Esophagus squamous epithelium (tissue), 4 donors: Measurements from ENCODE around the gene ZCCHC7.

Experiments used
- POLR2A ChIP-seq, 4 donors: fragments of 450-650 bp; IDR thresholded peaks; one replicate each; pipeline ENCODE4 v1.6.1; 2017; ENCODE audit warnings: antibody characterized with exemption in 4 of 4, mild to moderate bottlenecking in 4 of 4, moderate library complexity in 3 of 4
- TF ChIP-seq, protein P1 (sequence below), 6 experiments: fragments of 450-650 bp in 4 of 6; fragments of 200-600 bp in 2 of 6; sonication (generic) in 2 of 6; IDR thresholded peaks; one replicate each; pipeline ENCODE4 v1.5.1; 2016 to 2019; ENCODE audit warnings: antibody characterized with exemption in 6 of 6, mild to moderate bottlenecking in 4 of 6, moderate library complexity in 4 of 6

DNA sequence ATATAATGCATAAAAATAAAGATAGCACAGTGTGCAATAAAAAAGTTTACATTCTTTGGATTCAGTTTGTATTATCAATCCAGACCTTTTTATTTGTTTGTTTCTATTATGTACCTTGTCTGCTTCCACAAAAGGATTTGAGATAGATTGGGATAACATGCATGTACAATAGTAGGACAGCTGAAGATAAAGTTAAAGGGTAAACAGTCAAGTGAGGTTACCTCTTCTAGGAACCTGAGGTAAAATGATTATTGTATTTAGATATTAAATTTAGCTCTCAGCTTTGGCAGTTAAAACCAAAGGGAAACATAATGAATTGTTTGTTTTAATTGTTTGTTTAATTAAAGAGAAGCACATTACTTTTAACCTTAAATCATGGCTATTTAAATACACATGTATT is 81.7 kb downstream of the ZCCHC7 start:
- TF ChIP-seq POLR2A (IDR thresholded peaks at IDR 0.05) = no peak
- TF ChIP-seq, protein P1, sequence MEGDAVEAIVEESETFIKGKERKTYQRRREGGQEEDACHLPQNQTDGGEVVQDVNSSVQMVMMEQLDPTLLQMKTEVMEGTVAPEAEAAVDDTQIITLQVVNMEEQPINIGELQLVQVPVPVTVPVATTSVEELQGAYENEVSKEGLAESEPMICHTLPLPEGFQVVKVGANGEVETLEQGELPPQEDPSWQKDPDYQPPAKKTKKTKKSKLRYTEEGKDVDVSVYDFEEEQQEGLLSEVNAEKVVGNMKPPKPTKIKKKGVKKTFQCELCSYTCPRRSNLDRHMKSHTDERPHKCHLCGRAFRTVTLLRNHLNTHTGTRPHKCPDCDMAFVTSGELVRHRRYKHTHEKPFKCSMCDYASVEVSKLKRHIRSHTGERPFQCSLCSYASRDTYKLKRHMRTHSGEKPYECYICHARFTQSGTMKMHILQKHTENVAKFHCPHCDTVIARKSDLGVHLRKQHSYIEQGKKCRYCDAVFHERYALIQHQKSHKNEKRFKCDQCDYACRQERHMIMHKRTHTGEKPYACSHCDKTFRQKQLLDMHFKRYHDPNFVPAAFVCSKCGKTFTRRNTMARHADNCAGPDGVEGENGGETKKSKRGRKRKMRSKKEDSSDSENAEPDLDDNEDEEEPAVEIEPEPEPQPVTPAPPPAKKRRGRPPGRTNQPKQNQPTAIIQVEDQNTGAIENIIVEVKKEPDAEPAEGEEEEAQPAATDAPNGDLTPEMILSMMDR (IDR thresholded peaks at IDR 0.05) = no peak
